ENCODE data around the gene VPS37B.

DNA sequence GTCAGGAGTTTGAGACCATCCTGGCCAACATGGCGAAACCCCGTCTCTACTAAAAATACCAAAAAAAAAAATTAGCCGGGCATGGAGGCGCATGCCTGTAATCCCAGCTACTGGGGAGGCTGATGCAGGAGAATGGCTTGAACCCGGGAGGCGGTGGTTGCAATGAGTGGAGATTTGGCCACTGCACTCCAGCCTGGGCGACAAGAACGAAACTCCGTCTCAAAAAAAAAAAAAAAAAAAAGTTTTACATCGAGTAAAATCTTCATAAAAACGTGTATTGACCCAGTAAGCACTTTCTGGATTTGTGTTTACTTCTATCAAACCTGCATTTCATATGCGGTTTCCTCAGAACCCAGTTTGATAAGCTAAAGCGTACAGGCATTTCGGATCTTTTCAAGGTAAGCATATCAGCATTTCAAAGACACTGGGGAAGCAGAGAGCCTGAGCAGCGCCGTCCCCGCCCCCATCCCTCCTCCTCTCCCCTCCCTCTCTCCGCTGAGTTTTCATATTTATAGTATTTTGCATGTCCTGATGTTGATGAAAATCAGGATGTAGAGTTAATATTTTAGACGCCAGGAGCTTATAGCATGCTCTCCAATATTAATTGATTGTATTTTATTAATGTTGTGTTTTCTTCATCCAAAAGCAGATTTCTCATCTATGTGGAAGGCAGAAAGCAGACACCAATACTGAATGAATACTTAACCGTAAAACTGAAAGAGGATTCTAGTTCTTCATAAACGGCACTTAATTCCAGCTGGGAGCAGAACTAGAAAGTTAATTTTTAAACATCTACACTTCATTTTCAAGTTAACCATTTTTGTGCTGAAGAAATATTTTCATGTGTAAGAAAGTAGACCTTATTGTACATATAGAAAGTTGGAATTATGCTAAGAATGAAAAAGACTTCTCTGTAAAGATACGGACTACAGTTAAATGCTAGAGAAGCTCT is 69.9 kb downstream of the VPS37B start:
- TF ChIP-seq, protein P1, sequence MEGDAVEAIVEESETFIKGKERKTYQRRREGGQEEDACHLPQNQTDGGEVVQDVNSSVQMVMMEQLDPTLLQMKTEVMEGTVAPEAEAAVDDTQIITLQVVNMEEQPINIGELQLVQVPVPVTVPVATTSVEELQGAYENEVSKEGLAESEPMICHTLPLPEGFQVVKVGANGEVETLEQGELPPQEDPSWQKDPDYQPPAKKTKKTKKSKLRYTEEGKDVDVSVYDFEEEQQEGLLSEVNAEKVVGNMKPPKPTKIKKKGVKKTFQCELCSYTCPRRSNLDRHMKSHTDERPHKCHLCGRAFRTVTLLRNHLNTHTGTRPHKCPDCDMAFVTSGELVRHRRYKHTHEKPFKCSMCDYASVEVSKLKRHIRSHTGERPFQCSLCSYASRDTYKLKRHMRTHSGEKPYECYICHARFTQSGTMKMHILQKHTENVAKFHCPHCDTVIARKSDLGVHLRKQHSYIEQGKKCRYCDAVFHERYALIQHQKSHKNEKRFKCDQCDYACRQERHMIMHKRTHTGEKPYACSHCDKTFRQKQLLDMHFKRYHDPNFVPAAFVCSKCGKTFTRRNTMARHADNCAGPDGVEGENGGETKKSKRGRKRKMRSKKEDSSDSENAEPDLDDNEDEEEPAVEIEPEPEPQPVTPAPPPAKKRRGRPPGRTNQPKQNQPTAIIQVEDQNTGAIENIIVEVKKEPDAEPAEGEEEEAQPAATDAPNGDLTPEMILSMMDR (IDR thresholded peaks at IDR 0.05): no peak
- TF ChIP-seq POLR2A (IDR thresholded peaks at IDR 0.05): no peak

All from uterus (tissue), 2 donors.